Left lung (tissue), 10 donors: Measurements from ENCODE around the gene SKA2. TPM values are rescaled to one million over a fixed set of nuclear protein-coding genes. Genes with fewer than 3 reads are reported as not detected.

Experiments used
- ATAC-seq: fragments of 200-7000 bp; cut with Tn5 transposase; one replicate; pipeline ENCODE4 v1.9.1; 2020; ENCODE audit warnings: moderate library complexity
- DNase-seq, 4 donors: peaks; one replicate each; pipeline ENCODE4 v3.0.0-alpha.2; 2013 to 2020
- H3K27ac ChIP-seq, 2 donors: fragments of 200-600 bp; sonication (generic) in 1 of 2; one replicate each; pipeline versions ENCODE4 v1.5.0 to v1.8.0; 2020 to 2021
- H3K27me3 ChIP-seq, 2 donors: fragments of 200-600 bp; sonication (generic) in 1 of 2; one replicate each; pipeline versions ENCODE4 v1.5.0 to v1.8.0; 2020 to 2021
- H3K36me3 ChIP-seq, 2 donors: fragments of 200-600 bp; sonication (generic) in 1 of 2; one replicate each; pipeline versions ENCODE4 v1.5.0 to v1.8.0; 2020 to 2021
- H3K4me1 ChIP-seq, 2 donors: fragments of 200-600 bp; one replicate each; pipeline ENCODE4 v1.8.0; 2021
- H3K4me3 ChIP-seq, 2 donors: fragments of 200-600 bp; sonication (generic) in 1 of 2; one replicate each; pipeline versions ENCODE4 v1.5.0 to v1.8.0; 2020 to 2021; ENCODE audit warnings: mild to moderate bottlenecking in 1 of 2
- H3K9me3 ChIP-seq, 2 donors: fragments of 200-600 bp; sonication (generic) in 1 of 2; one replicate each; pipeline versions ENCODE4 v1.5.0 to v1.8.0; 2020 to 2021
- CTCF ChIP-seq, 2 donors: fragments of 200-600 bp; sonication (generic) in 1 of 2; IDR thresholded peaks; one replicate each; pipeline versions ENCODE4 v1.5.0 to v1.8.0; 2021; ENCODE audit warnings: antibody characterized with exemption in 2 of 2
- intact Hi-C, 2 donors: fragments of 100-400 bp; cut with DNase I; formaldehyde crosslinking; loops; one replicate each; pipeline versions ENCODE4 v1.11.2 to v1.14.2; 2022
- polyA plus RNA-seq, 6 donors: library from polyadenylated mRNA; unstranded; fragments of 120-200 nt; gene quantifications; one replicate each; pipeline ENCODE4 v1.2.1, GENCODE V29; 2013; ENCODE audit not compliant: insufficient read length in 6 of 6
- total RNA-seq, 2 donors: library from RNA; stranded (reverse); fragmentation: NEBNext Ultra II Directional; extraction: Animal tissue kit (Norgen Biotek cat#: 25700); gene quantifications; one replicate each; pipeline ENCODE4 v1.2.1, GENCODE V29; 2021
- donor health status: DM: no; HTN: yes; CAD: no.
- donor health status: DM: no; HTN: no; CAD: no.

Gene SKA2
- total and polyA plus RNA-seq, 8 donors = 34.4 to 77.5 (median 51.0) TPM

GRCh38 chr17:59115474-59115873 lies 39.5 kb downstream of the SKA2 start:
- Histone ChIP-seq H3K36me3 (peaks cover 0 to 13% of the 10 kb centered on the region in 2 donors), H3K4me1 (no peaks in the 10 kb centered on the region), H3K9me3 (no peaks in the 10 kb centered on the region), H3K27me3 (no peaks in the 10 kb centered on the region), H3K27ac (no peak overlapping the region), H3K4me3 (no peak overlapping the region)
- intact Hi-C loops = no loop called here
- no peak for TF ChIP-seq CTCF (IDR thresholded peaks at IDR 0.05)
- ATAC-seq = no peak
- no peak for DNase-seq

DNA sequence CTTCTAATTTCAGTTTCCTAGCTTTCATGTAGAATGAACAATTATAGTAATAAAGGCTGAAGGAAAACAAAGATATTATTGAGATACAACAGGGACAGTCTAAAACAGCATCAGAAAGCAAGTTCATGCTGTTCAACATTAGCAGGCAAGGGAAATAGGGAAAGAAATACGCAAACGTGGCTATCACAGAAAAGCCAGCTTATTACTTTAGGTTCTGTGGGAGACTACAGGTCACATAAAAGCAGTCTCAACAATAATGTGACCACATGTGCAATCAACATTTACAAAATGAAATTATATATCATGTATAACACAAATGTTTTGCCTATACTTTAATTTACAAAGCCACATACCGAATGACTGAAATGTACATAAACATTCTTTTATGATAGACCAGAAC lies 43.4 kb downstream of the SKA2 start:
- Histone ChIP-seq H3K9me3 (no peaks in the 10 kb centered on the region), H3K4me3 (no peak overlapping the region), H3K27me3 (no peaks in the 10 kb centered on the region), H3K27ac (peak overlapping the region in 1 of 2 donors; percentile 5), H3K4me1 (peaks cover 8% of the 10 kb centered on the region in 2 donors), H3K36me3 (peaks cover 0 to 6% of the 10 kb centered on the region in 2 donors)
- no peak for TF ChIP-seq CTCF (IDR thresholded peaks at IDR 0.05)
- DNase-seq = no peak
- ATAC-seq = no peak
- intact Hi-C loops = no loop called here

DNA sequence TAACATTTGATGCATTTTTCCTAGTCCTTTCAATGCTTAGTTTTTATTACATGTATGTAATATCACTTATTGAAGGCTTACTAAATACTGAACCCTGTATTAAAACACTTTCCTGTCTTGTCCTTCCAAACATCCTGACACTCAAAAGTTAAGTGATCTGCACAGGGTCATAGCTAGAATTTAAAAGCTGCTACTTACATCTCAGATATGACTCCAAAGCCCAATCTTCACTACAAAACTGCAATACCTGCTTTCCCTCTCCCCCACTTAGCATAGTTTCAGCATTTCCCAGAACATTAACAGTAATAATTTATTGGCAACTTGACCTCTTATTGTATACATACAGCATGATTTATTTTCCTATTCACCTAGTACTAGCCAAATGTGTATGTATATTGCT lies 44.0 kb downstream of the SKA2 start:
- H3K36me3 ChIP-seq = peaks cover 0 to 6% of the 10 kb centered on the region in 2 donors
- H3K4me1 ChIP-seq = peaks cover 8% of the 10 kb centered on the region in 2 donors
- H3K27ac ChIP-seq = no peak overlapping the region
- no peaks in the 10 kb centered on the region for H3K27me3 ChIP-seq
- no peak overlapping the region for H3K4me3 ChIP-seq
- no peak for TF ChIP-seq CTCF (IDR thresholded peaks at IDR 0.05)
- intact Hi-C loops = no loop called here
- no peak for ATAC-seq
- DNase-seq = no peak
- H3K9me3 ChIP-seq = no peaks in the 10 kb centered on the region

DNA sequence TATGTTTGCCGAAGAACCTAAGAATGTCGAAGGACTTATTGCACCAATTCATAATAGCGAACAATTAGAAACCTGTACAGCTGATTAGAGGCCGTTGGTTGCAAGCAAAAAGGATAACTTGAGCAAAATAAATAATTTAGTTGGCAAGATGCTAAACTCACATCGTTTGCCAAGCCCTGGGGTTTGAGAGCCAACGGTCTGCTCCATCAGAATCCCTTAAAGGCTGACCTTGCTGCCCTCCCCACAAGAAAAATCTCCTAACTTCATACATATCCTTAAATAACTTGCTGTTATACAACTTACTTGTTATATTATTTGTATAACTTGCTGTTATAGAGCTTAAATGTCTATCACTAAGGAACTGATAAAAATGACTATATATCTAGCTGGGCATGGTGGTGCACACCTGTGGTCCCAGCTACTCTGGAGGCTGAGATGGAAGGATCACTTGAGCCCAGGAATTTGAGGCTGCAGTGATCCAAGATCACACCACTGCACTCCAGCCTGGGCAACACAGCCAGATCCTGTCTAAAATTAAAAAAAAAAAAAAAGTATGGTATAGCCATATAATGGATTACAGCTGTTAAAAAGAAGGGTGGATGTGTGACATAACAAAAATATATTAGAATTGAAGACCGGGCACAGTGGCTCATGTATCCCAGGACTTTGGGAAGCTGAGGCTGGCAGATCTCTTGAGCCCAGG lies 46.4 kb downstream of the SKA2 start:
- no peak for ATAC-seq
- Histone ChIP-seq H3K27me3 (no peaks in the 10 kb centered on the region), H3K9me3 (no peaks in the 10 kb centered on the region), H3K4me1 (peaks cover 8 to 24% of the 10 kb centered on the region in 2 donors), H3K36me3 (peaks cover 0 to 6% of the 10 kb centered on the region in 2 donors), H3K27ac (peak overlapping the region in 1 of 2 donors; percentile 96), H3K4me3 (peak overlapping the region in 1 of 2 donors; percentile 79)
- TF ChIP-seq CTCF (IDR thresholded peaks at IDR 0.05) = no peak
- intact Hi-C loops = no loop called here
- no peak for DNase-seq

- Histone ChIP-seq H3K9me3 (no peaks in the 10 kb centered on the region), H3K4me3 (peak overlapping the region; percentile 79 to 99), H3K27ac (peak overlapping the region; percentile 89 to 96), H3K27me3 (no peaks in the 10 kb centered on the region), H3K36me3 (peaks cover 0 to 18% of the 10 kb centered on the region in 2 donors), H3K4me1 (peaks cover 8 to 24% of the 10 kb centered on the region in 2 donors)
- no peak for TF ChIP-seq CTCF (IDR thresholded peaks at IDR 0.05)
- intact Hi-C loops = no loop called here
- DNase-seq = no peak
- ATAC-seq = peak; percentile 5
These were observed 47.7 kb downstream of the SKA2 start for GRCh38 chr17:59107306-59107670.
